Stimulated activated CD8-positive, alpha-beta memory T cell treated with anti-CD3 and anti-CD28 coated beads, Interleukin-12 subunit alpha, Interleukin-12 subunit beta, amount 100 ng/mL, for 4 hours (primary cell): ENCODE results near the gene MYL3.
A peak's percentile ranks its signal among the peaks of the same experiment; 100 is the strongest.

Source experiments
- DNase-seq: peaks from one replicate; pipeline ENCODE4 v3.0.0-alpha.2; 2020; ENCODE audit warnings: low read depth

The MYL3 gene

GRCh38 chr3:46899151-46900006, 36.1 kb upstream of the MYL3 start:
- DNase-seq = no peak

DNA sequence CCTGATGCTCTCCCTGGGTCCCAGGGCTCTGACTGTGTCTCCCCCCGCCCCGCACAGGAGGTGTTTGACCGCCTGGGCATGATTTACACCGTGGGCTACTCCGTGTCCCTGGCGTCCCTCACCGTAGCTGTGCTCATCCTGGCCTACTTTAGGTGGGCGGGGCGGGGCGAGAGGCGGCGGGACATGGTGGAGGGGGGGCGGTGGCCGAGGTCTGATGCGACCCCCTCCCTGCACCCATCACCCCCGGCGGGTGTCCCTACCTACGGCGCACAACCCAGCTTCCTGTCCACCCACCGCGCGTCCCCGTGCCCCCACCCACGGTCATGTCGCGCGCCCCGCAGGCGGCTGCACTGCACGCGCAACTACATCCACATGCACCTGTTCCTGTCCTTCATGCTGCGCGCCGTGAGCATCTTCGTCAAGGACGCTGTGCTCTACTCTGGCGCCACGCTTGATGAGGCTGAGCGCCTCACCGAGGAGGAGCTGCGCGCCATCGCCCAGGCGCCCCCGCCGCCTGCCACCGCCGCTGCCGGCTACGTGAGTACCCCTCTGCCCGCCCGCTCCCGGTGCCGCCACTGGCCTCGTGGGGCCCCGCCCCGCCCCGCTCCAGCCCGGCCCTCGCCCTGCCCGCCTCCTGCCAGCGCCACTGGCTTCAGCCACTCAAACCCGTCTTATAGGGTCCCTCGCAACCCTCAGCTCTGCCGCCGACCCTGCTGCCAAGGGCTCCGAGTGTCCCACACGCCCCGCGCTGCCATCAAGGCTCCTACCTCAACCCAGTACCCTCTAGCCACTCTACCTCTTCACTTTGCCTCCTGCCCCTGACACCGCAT, 35.3 kb upstream of the MYL3 start:
- DNase-seq = no peak

DNA sequence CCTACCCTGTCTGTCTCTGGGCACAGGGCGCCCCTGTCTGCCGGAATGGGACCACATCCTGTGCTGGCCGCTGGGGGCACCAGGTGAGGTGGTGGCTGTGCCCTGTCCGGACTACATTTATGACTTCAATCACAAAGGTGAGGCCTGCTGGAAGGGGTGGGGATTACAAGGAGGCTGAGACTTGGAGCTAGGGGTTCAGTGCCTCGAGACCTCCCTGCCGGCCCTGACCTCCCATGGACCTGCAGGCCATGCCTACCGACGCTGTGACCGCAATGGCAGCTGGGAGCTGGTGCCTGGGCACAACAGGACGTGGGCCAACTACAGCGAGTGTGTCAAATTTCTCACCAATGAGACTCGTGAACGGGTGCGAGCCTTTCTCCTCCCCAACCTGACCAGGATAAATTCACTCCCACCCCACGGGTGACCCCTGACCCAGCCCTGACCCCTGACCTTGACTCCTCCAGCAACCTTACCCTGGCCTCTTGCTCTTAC, 34.6 kb upstream of the MYL3 start:
- DNase-seq = no peak

DNA sequence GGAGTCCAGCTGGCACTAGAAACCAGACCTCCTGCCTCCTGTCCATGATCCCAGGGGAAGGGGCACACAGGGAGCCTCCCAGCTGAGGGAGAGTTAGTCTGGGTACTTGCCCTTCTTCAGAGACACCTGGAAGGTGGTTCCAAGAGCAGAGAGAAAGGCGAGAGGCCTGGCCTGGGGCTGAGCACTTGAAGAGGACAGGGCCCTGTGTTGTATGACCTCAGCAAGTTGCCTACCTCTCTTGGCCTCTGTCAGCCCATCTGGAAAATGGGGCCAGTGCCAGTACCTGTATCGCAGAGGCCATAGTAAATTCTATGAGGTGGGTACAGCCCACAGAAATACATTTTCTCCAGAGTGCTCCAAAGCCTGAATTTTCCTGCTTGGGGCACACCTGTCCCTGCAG, 33.8 kb upstream of the MYL3 start:
- no peak for DNase-seq

GRCh38 chr3:46896386-46896785, 33.1 kb upstream of the MYL3 start:
- DNase-seq = no peak

DNA sequence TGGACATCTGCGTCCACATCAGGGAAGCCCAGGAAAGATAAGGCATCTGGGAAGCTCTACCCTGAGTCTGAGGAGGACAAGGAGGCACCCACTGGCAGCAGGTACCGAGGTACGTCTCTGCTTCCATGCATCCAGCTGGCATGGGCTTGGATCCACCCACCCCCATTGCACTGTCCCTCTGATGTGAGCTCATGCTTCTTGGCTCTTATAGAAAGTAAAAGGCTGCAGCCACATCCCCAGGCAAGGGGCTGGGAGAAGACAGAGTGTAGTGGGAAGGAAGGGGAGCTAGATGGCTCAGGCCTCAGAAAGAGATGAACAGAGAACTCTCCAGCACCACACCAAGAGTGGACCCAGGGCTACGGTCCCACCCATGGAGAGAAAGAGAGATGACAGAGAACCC, 32.5 kb upstream of the MYL3 start:
- DNase-seq = no peak

GRCh38 chr3:46895204-46895660, 32.0 kb upstream of the MYL3 start:
- peak; percentile 62 for DNase-seq

DNA sequence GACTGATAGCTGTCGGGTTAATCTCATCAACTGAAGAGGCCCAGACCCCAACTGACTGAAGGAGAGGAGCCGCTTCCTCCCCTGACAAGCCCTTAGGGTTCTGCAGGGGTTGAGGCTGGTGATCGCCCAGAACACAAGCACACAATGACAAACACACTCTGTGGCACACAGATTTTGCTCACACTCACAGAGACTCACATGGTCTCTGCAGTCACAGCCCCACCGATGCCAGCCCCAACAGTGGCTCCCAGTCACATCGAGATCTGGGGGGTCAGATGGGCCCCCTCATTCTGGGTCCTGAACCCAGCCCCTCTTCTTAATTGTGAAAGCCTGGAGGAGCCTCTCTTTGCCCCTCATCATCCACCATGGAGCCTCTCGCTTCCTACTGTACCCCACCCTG, 31.0 kb upstream of the MYL3 start:
- DNase-seq = no peak

- no peak for DNase-seq
Measured at GRCh38 chr3:46893763-46894162, 30.5 kb upstream of the MYL3 start.

DNA sequence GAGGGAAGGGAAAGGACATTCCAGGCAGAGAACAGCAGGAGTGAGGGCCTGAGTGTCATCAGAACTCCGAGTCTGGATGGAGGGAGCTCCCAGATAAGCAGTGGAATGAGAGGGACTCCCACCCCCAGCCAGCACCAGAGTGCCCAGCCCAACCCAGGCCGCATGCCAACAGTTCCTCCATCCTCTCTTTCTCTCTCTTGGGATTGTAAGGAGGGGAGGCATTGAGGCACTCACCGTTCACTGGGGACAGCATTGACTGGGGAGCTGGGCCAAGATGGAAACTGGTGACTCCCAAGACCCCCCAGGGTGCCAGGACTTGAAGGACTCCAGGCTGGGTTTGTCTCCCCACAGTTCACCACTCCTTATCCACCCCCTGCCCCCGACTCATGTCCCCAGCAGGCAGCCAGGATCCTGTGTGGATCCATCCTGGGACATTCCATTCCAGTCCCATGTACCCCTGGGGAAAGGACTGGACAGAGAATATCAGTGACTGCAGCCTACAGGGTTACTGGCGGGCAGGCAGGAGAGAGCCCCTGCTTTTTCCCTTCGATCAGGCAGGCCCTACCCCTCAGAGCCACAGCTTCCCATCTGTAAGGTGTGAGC, 30.0 kb upstream of the MYL3 start:
- no peak for DNase-seq

GRCh38 chr3:46892285-46893145, 29.3 kb upstream of the MYL3 start:
- DNase-seq = no peak

DNA sequence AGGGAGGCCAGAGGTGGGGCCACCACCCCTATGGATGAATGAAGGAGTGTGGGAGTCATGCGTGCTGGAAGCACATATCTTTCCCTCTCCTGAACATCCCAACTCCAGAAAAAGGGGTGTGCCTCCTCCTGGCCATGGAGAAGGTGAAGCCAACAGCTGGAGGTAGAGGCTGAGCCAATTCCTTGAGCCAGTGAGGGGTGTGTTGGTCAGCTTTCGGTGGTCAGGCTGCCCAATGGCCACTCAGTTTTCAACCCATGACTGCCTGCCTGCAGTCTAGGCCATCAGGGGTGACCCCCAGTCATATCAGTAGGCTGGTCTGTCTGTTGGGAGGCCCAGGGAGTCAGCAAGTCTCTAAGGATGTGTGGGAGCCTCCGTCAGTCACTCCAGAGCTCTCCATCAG, 27.9 kb upstream of the MYL3 start:
- no peak for DNase-seq

- no peak for DNase-seq
Measured at GRCh38 chr3:46890132-46890531, 26.9 kb upstream of the MYL3 start.

DNA sequence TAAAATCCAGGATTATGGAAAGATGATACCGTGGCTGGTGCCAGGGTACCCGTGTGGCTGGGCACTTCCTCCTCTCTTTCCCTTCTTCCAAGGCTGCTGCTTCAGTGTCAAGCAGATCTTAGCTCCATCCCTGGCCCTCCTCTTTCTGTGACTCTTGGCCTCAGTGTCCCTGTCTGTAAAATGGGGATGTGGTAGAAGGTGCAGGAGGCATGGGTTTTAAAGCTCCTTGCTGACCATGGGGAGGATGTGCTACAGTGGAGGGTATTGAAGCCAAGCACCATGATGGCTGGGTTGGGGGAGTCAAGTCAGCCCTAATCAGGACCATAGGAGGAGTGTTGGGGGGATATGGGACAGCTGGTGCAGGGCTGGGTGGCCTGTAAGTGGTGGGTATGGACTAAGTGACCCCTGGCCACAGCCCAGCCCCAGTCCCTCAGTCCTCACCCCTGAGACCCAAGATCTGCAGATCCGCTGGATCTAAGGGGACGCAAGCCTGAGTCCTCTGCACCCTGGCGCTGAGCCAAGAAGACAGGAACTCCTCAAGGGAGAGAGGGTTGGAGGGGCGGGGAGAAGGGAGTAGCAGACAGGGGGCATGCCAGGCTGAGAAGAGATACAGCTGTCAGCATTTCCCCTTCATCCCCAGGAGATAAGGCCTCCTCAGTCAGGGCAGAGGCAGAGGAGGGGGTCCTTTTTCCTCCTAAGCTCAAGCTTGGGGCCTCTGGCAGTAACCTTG, 26.3 kb upstream of the MYL3 start:
- DNase-seq = no peak

DNA sequence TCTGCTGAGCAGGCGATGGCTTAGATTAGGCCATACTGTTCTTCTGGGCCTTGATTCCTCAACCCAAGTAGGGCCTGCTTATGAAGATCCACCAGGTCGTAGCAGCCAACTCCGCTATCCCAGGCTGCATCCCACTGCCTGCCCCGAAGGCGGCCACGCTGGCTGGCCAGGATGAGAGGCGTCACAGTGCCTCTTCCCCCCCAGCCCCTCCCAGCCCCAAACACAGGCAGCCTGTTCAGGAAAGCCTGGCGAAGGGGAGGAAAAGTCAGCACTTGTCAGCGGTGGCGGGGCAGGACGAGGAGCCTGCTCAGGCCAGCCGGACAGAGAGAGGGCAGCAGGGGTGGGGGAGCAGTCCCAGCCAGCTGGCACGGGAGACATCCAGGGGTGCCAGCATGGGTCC, 25.5 kb upstream of the MYL3 start:
- DNase-seq = no peak

GRCh38 chr3:46887980-46888494, 24.8 kb upstream of the MYL3 start:
- no peak for DNase-seq

DNA sequence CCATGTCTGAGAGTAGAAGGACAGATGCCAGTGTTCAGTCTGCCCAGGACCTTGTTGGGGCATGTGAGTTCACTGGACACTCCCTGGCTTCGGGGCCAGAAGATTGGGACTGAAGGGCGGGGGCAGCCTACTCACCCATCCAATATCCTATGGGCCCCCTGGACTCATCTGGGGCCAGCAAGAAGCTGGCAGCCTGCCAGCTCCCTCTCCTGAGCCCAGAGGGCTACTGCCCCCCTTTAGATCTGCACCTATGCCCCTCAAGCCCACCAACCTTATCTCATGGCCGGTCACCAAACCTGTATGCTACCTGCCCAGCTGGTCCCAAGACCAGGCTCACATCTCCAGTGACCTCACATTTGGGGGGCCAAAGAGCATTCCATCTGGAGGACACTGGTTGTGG, 22.4 kb upstream of the MYL3 start:
- no peak for DNase-seq

GRCh38 chr3:46884929-46885328, 21.7 kb upstream of the MYL3 start:
- DNase-seq = no peak

- no peak for DNase-seq
Measured at GRCh38 chr3:46884427-46884826, 21.2 kb upstream of the MYL3 start.

DNA sequence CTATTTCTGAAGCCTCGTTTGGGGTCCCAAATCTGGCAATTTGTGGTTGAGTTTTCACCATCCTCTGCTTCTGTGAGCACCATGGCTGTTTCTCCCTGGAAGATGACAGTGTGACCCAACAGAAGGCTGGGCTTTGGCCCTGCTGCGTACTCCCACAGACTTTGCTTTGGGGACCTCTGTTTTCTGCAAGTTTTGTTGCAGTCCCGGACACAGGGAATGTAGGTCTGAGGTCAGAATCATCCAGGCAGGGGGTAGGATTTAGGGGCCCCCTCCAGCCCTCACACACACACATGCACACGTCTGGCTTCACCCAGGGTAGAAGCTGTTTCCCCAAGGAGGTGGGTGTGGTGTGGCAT, 20.6 kb upstream of the MYL3 start:
- no peak for DNase-seq
